Measurements from ENCODE around the gene HOXD8.

Gene HOXD8

DNA sequence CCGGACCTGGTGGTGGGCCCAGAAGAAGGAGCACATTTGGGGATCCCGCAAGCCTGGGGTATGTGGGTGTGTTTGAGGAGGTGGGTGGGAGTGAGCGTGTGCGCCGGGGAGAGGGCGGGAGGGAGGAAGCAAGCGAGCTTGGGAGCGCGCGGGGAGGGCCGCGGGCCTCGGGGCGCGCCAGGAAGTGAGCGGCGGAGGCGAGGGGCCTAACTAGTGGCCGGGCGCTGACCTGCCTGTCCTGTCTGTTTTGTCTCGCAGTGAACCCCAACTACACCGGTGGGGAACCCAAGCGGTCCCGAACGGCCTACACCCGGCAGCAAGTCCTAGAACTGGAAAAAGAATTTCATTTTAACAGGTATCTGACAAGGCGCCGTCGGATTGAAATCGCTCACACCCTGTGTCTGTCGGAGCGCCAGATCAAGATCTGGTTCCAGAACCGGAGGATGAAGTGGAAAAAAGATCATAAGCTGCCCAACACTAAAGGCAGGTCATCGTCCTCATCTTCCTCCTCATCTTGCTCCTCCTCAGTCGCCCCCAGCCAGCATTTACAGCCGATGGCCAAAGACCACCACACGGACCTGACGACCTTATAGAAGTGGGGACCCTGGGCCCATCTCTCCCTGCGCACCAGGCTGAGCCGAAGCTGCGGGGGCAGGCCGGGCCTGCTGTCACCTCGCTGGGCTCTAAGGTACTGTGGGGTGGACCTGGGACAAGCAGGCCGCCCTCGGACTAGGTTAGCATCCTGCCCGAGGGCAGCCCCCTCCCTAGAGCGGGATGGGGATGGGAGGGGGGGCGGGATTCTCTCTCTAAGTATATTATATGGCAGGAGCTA, 23.1 kb downstream of the HOXD8 start:
- in situ Hi-C loops (cut with MboI; ENCODE audit: low sequenced_read_pairs, unreplicated experiment), result no loop called here
- DNase-seq (ENCODE audit: low spot score), result no peak
- TF ChIP-seq, protein P1, sequence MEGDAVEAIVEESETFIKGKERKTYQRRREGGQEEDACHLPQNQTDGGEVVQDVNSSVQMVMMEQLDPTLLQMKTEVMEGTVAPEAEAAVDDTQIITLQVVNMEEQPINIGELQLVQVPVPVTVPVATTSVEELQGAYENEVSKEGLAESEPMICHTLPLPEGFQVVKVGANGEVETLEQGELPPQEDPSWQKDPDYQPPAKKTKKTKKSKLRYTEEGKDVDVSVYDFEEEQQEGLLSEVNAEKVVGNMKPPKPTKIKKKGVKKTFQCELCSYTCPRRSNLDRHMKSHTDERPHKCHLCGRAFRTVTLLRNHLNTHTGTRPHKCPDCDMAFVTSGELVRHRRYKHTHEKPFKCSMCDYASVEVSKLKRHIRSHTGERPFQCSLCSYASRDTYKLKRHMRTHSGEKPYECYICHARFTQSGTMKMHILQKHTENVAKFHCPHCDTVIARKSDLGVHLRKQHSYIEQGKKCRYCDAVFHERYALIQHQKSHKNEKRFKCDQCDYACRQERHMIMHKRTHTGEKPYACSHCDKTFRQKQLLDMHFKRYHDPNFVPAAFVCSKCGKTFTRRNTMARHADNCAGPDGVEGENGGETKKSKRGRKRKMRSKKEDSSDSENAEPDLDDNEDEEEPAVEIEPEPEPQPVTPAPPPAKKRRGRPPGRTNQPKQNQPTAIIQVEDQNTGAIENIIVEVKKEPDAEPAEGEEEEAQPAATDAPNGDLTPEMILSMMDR (IDR thresholded peaks at IDR 0.05; ENCODE audit: borderline replicate concordance, control extremely low read depth, extremely low read depth, insufficient read depth, missing control alignments), result no peak

DNA sequence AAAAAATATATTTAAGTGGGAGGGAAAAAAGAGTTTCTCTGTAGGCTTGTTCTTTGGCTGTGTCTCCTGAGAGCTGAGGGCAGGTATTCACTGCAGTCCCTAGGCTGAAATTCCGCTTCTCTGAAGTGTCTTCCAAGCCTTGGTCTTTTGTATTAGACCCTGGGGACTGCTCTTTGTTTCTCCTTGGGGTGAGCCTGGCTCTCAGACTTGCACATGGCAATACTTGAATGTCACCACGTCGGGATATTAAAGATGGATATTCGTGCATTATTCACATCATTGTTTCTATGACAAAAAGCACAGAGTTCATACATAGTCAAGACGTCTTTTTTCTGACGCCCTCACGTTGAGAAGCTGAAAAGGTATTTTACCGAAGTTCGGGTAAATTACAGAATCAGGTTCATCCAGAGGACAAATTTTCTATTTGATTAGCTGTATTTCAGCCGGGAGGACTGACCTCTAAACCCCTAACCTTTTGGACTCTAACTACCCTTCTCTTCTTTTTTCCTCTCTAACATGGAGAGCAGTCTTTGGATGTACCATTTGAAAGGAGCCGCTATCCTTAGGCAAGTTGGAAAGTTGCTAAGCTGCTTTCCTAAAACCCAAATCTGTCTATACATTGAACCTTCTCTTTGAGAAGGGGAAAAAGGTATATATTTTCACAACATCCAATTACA, 25.2 kb downstream of the HOXD8 start:
- no peak for DNase-seq (ENCODE audit: low spot score)
- TF ChIP-seq, protein P1 (IDR thresholded peaks at IDR 0.05; ENCODE audit: borderline replicate concordance, control extremely low read depth, extremely low read depth, insufficient read depth, missing control alignments), result no peak
- in situ Hi-C loops (cut with MboI; ENCODE audit: low sequenced_read_pairs, unreplicated experiment), result no loop called here

DNA sequence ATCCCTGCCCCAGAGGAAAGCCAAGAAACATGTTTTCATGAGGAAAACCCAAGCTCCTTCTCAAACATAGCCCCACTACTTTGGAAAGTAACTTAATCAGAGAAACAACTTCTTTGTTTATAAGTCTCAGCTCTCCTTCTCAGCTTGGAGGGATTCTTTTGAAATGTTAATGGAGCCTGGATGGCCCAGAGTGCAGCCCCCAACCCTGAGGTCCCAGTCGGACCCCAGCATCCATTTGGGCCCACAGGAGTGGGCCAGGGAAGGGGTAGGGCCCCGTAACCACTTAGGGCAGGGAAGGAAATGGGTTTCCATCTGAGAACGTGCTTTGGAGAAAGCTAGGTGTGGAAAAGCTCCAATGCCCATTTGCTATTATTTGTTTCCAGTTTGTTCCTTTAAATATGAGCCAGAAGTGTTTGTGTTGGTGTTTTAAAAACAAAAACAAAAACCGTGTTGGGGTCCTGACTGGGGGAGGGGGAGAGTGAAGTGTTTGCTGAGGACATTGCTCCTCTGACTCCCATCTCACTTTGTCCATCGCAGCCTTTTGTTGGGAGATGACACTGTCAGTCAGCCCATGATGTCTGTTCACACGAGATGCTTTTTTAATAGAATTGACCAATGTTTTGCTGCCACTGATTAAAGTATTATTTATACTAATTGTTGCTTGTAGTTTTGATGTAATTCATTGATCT, 26.0 kb downstream of the HOXD8 start:
- TF ChIP-seq, protein P1 (IDR thresholded peaks at IDR 0.05; ENCODE audit: borderline replicate concordance, control extremely low read depth, extremely low read depth, insufficient read depth, missing control alignments), result no peak
- no peak for DNase-seq (ENCODE audit: low spot score)
- in situ Hi-C loops (cut with MboI; ENCODE audit: low sequenced_read_pairs, unreplicated experiment), result no loop called here

GRCh38 chr2:176156301-176156806, 26.8 kb downstream of the HOXD8 start:
- in situ Hi-C loops (cut with MboI; ENCODE audit: low sequenced_read_pairs, unreplicated experiment), result no loop called here
- no peak for DNase-seq (ENCODE audit: low spot score)
- TF ChIP-seq, protein P1 (IDR thresholded peaks at IDR 0.05; ENCODE audit: borderline replicate concordance, control extremely low read depth, extremely low read depth, insufficient read depth, missing control alignments), result no peak

- no peak for DNase-seq (ENCODE audit: low spot score)
- in situ Hi-C loops (cut with MboI; ENCODE audit: low sequenced_read_pairs, unreplicated experiment), result no loop called here
- TF ChIP-seq, protein P1 (IDR thresholded peaks at IDR 0.05; ENCODE audit: borderline replicate concordance, control extremely low read depth, extremely low read depth, insufficient read depth, missing control alignments), result no peak
Observed at GRCh38 chr2:176156807-176157498, 27.4 kb downstream of the HOXD8 start, which contains the start of gene HOXD3. Gene HOXD3, plus strand, starts transcription at chr2:176157307. Its CDS starts 11,808 bp downstream, at chr2:176169115.
